AG09309 (cell line): Measurements from ENCODE around the gene SYS1.
"Not testable (repeated sequence)": the region's sequence is repeated elsewhere in the genome, so short reads cannot be mapped to it uniquely, and the experiment has no call there.

Source experiments
- DNase-seq: peaks from one replicate; pipeline ENCODE4 v3.0.0-alpha.2; 2010; ENCODE audit warnings: low read depth
- H3K4me3 ChIP-seq: 2 replicates; pipeline ENCODE4 v1.5.1; 2011; ENCODE audit warnings: mild to moderate bottlenecking, low read depth, low read length, moderate library complexity; ENCODE audit not compliant: control insufficient read depth
- CTCF ChIP-seq: IDR thresholded peaks from 2 replicates; pipeline ENCODE4 v1.5.1; 2011; ENCODE audit warnings: mild to moderate bottlenecking, low read depth, low read length, inconsistent platforms; ENCODE audit not compliant: insufficient read depth, control insufficient read depth; ENCODE audit errors: missing control alignments

Gene SYS1

DNA sequence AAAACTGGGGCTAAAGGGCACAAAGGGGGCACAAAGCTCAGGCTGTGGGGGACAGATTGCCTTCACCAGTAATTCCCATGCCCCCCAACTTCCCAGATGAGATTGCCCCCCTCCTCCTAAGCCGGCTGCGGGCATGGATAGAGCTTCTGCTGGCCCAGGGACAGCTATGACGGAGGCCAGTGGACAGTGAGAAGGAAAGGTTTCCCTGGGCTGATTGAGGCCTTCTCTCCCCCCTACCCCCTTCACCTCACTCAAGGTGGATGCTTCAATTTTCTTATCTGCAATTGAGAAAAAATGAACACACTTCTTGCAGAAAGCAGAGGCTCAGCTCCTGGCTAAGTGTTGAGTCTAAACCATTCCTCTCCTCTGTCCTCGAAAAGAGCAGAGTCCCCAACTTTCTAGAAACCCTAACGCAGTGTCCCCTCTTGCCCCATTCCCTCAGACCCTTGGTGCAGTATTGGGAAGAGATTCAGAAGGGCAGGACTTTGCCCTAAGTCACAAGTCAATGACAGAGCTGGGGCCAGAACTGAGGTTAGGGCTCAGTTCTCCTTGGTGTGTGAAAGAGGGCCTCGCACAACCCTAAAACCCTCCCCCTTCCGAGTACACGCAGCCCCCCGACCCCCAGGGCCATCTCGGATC lies 15.5 kb upstream of the SYS1 start:
- peak overlapping the region; percentile 87 for H3K4me3 ChIP-seq
- no peak for DNase-seq
- no peak for TF ChIP-seq CTCF

GRCh38 chr20:45347936-45348778 lies 14.8 kb upstream of the SYS1 start, which contains the start of gene SDC4:
TSS of gene SDC4 (minus strand) at chr20:45348424. CDS start at chr20:45348384, 40 bp downstream.
- no peak for TF ChIP-seq CTCF
- no peak for DNase-seq
- H3K4me3 ChIP-seq = peak within 1 kb of the TSS; percentile 87

- H3K4me3 ChIP-seq = no peak overlapping the region
- no peak for TF ChIP-seq CTCF
Measured at GRCh38 chr20:45350217-45350616, 12.7 kb upstream of the SYS1 start.

GRCh38 chr20:45350795-45351194 lies 12.2 kb upstream of the SYS1 start:
- not testable (repeated sequence) for H3K4me3 ChIP-seq, DNase-seq

More at GRCh38 chr20:45350217-45350616, 12.7 kb upstream of the SYS1 start:
- DNase-seq = no peak

DNA sequence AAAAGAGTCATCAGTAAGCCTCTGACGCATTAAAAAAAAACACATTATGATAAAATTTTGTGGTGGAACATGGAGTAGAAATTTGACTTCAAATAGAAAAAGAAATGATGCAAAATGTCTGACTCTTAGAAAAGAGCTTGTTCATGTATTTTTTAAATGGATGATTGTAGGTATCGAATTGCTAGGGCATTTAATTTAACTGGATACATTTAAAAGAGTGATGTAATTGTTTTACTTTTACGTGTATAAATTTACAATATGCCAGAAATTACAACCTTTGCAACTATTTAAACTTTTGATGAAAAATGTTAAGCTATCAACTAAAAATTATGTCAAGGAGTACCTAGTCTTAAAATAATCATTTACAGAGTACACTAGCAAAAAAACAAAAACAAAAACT lies 10.2 kb upstream of the SYS1 start:
- no peak overlapping the region for H3K4me3 ChIP-seq
- TF ChIP-seq CTCF = no peak
- no peak for DNase-seq

DNA sequence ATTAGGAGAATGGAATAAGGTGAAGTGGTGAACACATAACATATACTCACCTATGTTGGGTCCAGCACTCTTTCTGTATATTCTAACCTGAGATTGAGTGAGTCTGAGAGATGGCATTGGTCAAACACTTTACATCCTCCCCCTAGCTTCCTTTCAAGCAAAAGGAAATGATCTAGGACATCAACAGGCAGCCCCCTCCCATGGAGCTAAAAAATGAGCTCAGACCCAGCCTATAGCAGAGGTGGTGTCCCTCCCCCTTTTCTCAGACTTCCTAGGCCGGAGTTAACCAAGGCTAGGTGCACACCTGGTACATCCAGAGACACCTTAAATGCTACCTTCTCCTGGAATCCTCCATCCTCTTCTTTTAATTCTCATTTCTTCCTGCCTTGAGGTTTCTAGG lies 9.2 kb upstream of the SYS1 start:
- TF ChIP-seq CTCF = no peak
- H3K4me3 ChIP-seq = no peak overlapping the region
- DNase-seq = no peak
